ENCODE measurements around the gene PLXDC1. TPM values are rescaled to one million over a fixed set of nuclear protein-coding genes. Genes with fewer than 3 reads are reported as not detected.
A peak's percentile ranks its signal among the peaks of the same experiment; 100 is the strongest.

The PLXDC1 gene
- total RNA-seq, 6 donors from 2014 or later = 3.8 to 47.1 (median 10.5) TPM

GRCh38 chr17:39198186-39198566, 46.7 kb upstream of the PLXDC1 start:
- Histone ChIP-seq H3K4me3 (peak overlapping the region in 3 of 4 donors; percentile 58 to 98 (median 88)), H3K4me1 (peaks cover 45 to 74% (median 56%) of the 10 kb centered on the region in 4 donors), H3K27me3 (no peaks in the 10 kb centered on the region), H3K9me3 (no peaks in the 10 kb centered on the region), H3K36me3 (peaks cover 18 to 34% (median 22%) of the 10 kb centered on the region in 4 donors), H3K27ac (peak overlapping the region; percentile 70 to 98 (median 85))
- ATAC-seq (ENCODE audit: low FRiP score in 2 of 2) (no peak), DNase-seq (no peak)
- 71 to 81% methylated on average over 4 of the region's 4 CpGs for WGBS, 2 donors
- TF ChIP-seq POLR2AphosphoS5 (IDR thresholded peaks at IDR 0.05) = no peak
- TF ChIP-seq POLR2A (IDR thresholded peaks at IDR 0.05) = no peak
- no peak for TF ChIP-seq EP300 (IDR thresholded peaks at IDR 0.05)
- TF ChIP-seq, protein P1, sequence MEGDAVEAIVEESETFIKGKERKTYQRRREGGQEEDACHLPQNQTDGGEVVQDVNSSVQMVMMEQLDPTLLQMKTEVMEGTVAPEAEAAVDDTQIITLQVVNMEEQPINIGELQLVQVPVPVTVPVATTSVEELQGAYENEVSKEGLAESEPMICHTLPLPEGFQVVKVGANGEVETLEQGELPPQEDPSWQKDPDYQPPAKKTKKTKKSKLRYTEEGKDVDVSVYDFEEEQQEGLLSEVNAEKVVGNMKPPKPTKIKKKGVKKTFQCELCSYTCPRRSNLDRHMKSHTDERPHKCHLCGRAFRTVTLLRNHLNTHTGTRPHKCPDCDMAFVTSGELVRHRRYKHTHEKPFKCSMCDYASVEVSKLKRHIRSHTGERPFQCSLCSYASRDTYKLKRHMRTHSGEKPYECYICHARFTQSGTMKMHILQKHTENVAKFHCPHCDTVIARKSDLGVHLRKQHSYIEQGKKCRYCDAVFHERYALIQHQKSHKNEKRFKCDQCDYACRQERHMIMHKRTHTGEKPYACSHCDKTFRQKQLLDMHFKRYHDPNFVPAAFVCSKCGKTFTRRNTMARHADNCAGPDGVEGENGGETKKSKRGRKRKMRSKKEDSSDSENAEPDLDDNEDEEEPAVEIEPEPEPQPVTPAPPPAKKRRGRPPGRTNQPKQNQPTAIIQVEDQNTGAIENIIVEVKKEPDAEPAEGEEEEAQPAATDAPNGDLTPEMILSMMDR (IDR thresholded peaks at IDR 0.05) = no peak

- ATAC-seq (ENCODE audit: low FRiP score in 2 of 2) (peak; percentile 53 to 84), DNase-seq (peak; percentile 86 to 92)
- Histone ChIP-seq H3K27ac (peak within 1 kb of the TSS; percentile 70 to 98 (median 85)), H3K4me3 (peak within 1 kb of the TSS; percentile 58 to 98 (median 79)), H3K36me3 (peaks cover 13 to 34% (median 17%) of the 10 kb centered on the region in 4 donors), H3K4me1 (peaks cover 45 to 74% (median 56%) of the 10 kb centered on the region in 4 donors), H3K9me3 (no peaks in the 10 kb centered on the region), H3K27me3 (no peaks in the 10 kb centered on the region)
- WGBS, 2 donors = 2 to 3% methylated on average over 11 to 25 of the region's 55 CpGs
- peak in 2 of 4 donors; percentile 43 to 81 for TF ChIP-seq POLR2A (IDR thresholded peaks at IDR 0.05)
- TF ChIP-seq, protein P1 (IDR thresholded peaks at IDR 0.05) = no peak
- peak; percentile 15 to 82 for TF ChIP-seq POLR2AphosphoS5 (IDR thresholded peaks at IDR 0.05)
Observed at GRCh38 chr17:39197380-39198185, 46.1 kb upstream of the PLXDC1 start, which contains the start of gene CACNB1. Gene CACNB1 (minus strand): TSS chr17:39197669. CDS start chr17:39197495, 174 bp downstream.

DNA sequence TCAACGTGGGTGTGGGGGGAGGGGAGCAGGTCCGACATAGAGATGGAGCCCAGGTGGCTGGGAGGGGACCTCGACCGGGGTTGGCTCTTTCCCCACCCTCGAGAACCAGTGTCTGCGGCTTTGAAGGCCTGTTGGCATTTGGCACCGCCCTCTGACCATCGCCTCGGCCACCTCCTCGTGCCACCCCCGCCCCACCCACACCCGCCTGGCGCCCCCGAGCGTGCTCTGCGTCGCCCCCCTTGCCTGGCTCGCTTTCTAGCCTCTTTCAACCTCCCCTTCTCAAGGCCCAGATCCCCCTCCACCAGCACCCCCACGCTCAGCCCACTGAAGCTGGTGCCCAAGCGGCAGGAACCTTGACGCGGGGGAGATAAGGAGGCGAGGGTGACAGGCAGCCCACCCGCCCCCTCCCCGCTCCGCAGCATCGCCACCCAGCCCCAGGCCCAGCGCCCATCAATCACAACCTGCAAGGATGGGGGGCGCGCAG, 45.4 kb upstream of the PLXDC1 start:
- peaks cover 38 to 68% (median 52%) of the 10 kb centered on the region in 4 donors for H3K4me1 ChIP-seq
- WGBS, 2 donors = 0% methylated on average over 25 of the region's 30 CpGs; no CpG with 5 or more reads in 1 of the 2 donors
- no peaks in the 10 kb centered on the region for H3K27me3 ChIP-seq
- peak overlapping the region; percentile 58 to 98 (median 79) for H3K4me3 ChIP-seq
- H3K27ac ChIP-seq = peak overlapping the region; percentile 70 to 98 (median 85)
- TF ChIP-seq POLR2A (IDR thresholded peaks at IDR 0.05) (no peak), EP300 (IDR thresholded peaks at IDR 0.05) (no peak), POLR2AphosphoS5 (IDR thresholded peaks at IDR 0.05) (no peak)
- TF ChIP-seq, protein P1 (IDR thresholded peaks at IDR 0.05) = no peak
- H3K36me3 ChIP-seq = peaks cover 6 to 34% (median 14%) of the 10 kb centered on the region in 4 donors
- no peaks in the 10 kb centered on the region for H3K9me3 ChIP-seq
- DNase-seq (peak; percentile 85 to 89), ATAC-seq (ENCODE audit: low FRiP score in 2 of 2) (peak in 1 of 2 donors; percentile 58)

GRCh38 chr17:39196241-39196807, 44.9 kb upstream of the PLXDC1 start:
- Histone ChIP-seq H3K27me3 (no peaks in the 10 kb centered on the region), H3K9me3 (no peaks in the 10 kb centered on the region), H3K27ac (peak overlapping the region; percentile 45 to 98 (median 80)), H3K4me1 (peaks cover 33 to 63% (median 47%) of the 10 kb centered on the region in 4 donors), H3K36me3 (peaks cover under 1 to 34% (median 14%) of the 10 kb centered on the region in 4 donors), H3K4me3 (peak overlapping the region in 3 of 4 donors; percentile 58 to 98 (median 88))
- 33 to 75% methylated on average over 1 to 8 of the region's 8 CpGs for WGBS, 2 donors
- no peak for ATAC-seq (ENCODE audit: low FRiP score in 2 of 2)
- TF ChIP-seq POLR2AphosphoS5 (IDR thresholded peaks at IDR 0.05) (no peak), POLR2A (IDR thresholded peaks at IDR 0.05) (no peak), EP300 (IDR thresholded peaks at IDR 0.05) (no peak)
- TF ChIP-seq, protein P1 (IDR thresholded peaks at IDR 0.05) = no peak
- DNase-seq = no peak
